CD4-positive, alpha-beta T cell treated with Interleukin-10 for 1 hour (primary cell): ENCODE measurements around the gene SPATA25.
"Not testable (repeated sequence)": the region's sequence is repeated elsewhere in the genome, so short reads cannot be mapped to it uniquely, and the experiment has no call there.

Experiments used
- DNase-seq: peaks from one replicate; pipeline ENCODE4 v3.0.0-alpha.2; 2020

Gene SPATA25

GRCh38 chr20:45887346-45887715, at the start of gene SPATA25:
TSS of gene SPATA25 (minus strand) at chr20:45887622. CDS start at chr20:45887590, 32 bp downstream.
- DNase-seq = no peak

GRCh38 chr20:45935416-45936046, 48.1 kb upstream of the SPATA25 start:
- no peak for DNase-seq

GRCh38 chr20:45934586-45935415, 47.4 kb upstream of the SPATA25 start, which contains the start of gene PCIF1:
TSS of gene PCIF1 (plus strand) at chr20:45934683. CDS start at chr20:45939000, 4,317 bp downstream.
- peak; percentile 99 for DNase-seq

- DNase-seq = peak; percentile 64
Measured at GRCh38 chr20:45934046-45934585, 46.7 kb upstream of the SPATA25 start.

- peak; percentile 70 for DNase-seq
Measured at GRCh38 chr20:45933266-45934045, 46.0 kb upstream of the SPATA25 start.

GRCh38 chr20:45931680-45932079, 44.3 kb upstream of the SPATA25 start:
- not testable (repeated sequence) for DNase-seq

GRCh38 chr20:45927071-45927878, 39.9 kb upstream of the SPATA25 start:
- DNase-seq = no peak

GRCh38 chr20:45926731-45927070, 39.3 kb upstream of the SPATA25 start:
- DNase-seq = no peak

GRCh38 chr20:45925821-45926506, 38.5 kb upstream of the SPATA25 start:
- DNase-seq = no peak

- no peak for DNase-seq
Measured at GRCh38 chr20:45924391-45925261, 37.2 kb upstream of the SPATA25 start.

- no peak for DNase-seq
Measured at GRCh38 chr20:45921337-45922189, 34.1 kb upstream of the SPATA25 start.

- no peak for DNase-seq
Measured at GRCh38 chr20:45920462-45921336, 33.3 kb upstream of the SPATA25 start.

- DNase-seq = no peak
Measured at GRCh38 chr20:45919542-45920399, 32.3 kb upstream of the SPATA25 start.

- no peak for DNase-seq
Measured at GRCh38 chr20:45918779-45919537, 31.5 kb upstream of the SPATA25 start.

- DNase-seq = no peak
Measured at GRCh38 chr20:45918182-45918737, 30.8 kb upstream of the SPATA25 start.

- DNase-seq = no peak
Measured at GRCh38 chr20:45917790-45918141, 30.3 kb upstream of the SPATA25 start.

- no peak for DNase-seq
Measured at GRCh38 chr20:45913116-45913515, 25.7 kb upstream of the SPATA25 start.
